Measurements from ENCODE around the gene WNT7A.

GRCh38 chr3:13793451-13793850, 86.4 kb downstream of the WNT7A start:
- TF ChIP-seq SUZ12 (IDR thresholded peaks at IDR 0.05; ENCODE audit: extremely low read depth, insufficient read depth, insufficient read length) (no peak), YY1 (IDR thresholded peaks at IDR 0.05; ENCODE audit: insufficient read depth, insufficient read length) (no peak), ZNF274 (IDR thresholded peaks at IDR 0.05; ENCODE audit: low read depth, low read length) (no peak)

Data from NT2/D1 (cell line).